Measurements from ENCODE around the gene ERP44.
"Not testable (repeated sequence)": the region's sequence is repeated elsewhere in the genome, so short reads cannot be mapped to it uniquely, and the experiment has no call there.

Gene ERP44

DNA sequence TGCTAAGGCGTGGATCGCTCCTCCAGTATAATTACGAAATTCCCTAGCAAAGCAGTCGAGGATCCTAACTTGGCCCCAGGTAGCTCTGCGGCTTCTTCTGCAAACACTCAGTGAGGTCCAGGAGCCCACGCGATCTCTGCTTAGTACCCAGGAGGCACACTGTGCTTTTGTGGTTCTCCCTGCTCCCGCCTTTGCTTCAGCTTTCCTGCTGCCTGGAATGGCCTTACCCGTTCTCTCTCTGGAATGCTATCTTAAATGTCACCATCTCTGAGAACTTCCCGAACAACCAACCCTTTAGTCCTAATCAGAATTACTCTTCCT, 882 bp upstream of the ERP44 start:
- no peak for DNase-seq

DNA sequence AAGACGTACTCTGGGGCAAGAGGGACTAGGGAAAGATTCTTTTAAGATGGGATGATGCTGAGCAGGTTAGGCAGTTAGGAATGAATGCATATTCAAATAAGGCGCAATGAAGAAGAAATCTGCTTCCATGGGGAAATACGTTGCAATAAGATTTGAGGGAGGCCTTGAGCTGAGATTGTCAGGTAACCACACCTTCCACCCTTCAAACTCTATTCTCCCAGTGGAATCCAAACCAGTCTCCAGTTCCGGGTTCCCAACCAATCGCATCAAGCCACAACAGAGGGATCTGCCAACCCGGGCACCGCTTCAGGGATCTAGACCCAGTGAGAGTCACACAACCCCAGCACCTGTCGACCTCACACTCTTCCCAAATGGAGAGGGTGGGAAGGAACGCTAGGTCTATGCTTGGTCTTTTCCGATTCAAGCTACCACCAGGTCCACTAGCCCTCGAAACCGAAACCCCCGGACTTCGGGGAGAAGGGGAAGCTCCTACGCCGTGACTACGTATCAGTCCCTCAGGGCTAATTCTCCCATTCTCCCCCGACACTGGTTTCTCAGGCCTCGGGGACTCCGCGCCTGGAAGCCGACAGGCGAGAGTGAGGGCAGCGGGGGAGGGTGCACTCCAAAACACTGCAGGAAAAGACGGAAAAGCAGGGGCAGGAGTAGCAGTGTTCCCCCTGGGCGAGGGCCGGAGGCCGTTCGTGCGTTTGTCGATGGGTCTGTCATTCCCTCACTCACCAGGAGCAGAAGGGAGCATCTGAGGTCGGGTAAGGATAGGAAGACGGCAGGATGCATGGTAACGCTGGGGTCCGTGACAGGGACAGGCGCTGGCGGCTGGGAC, 534 bp downstream of the ERP44 start:
- no peak for DNase-seq

DNA sequence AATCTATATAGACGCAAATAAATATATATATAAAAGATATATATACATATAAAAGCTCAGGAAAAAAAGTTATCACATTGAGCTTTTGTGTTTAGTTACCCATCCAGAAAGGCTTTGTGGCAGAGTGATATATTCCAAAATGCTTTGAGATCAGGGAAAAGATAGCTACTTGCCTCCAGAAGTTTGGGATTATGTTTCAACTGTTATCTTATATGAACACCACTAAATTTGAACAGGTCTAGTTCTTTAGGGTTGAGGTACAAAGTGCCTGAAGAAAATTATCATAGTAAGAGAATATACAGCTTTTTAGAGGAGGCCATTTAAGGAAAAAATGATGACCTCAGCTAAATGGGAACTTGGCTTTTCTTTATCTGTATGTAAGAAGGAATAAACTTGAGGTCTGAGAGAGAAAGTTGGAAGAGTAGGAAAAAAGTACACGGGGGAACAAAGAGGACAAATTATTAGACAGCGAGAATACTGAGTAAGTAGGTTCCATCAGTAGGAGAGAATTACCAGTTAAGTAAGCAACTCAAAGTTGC, 2.4 kb downstream of the ERP44 start:
- DNase-seq, result no peak

DNA sequence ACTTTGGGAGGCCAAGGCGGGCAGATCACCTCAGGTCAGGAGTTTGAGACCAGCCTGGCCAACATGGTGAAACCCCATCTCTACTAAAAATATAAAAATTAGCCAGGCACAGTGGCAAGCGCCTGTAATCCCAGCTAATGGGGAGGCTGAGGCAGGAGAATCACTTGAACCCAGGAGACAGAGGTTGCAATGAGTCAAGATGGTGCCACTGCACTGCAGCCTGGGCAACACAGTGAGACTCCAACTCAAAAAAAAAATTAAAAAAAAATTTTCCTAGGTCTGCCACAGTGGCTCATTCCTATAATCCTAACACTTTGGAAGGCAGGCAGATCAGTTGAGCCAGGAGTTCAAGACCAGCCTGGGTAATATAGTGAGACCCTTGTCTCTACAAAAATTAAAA, 4.4 kb downstream of the ERP44 start:
- not testable (repeated sequence) for DNase-seq

DNA sequence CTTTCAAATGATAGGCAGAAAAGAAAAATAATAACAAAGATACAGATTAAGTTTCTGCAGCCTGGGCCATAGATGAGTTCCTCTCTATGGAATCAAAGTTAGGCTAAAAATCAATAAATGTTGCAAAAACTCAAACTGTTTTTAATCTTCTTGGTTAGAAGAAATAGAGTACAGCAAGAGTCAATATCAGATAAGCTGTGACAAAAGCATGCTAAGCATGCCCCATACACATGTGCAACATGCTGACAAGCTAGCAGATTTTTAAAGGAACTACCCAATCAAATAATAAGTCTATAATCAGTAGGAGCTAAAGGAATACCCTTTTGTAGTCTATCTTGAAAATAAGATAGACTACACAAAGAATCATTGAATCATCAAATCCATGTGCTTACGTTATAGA, 6.7 kb downstream of the ERP44 start:
- DNase-seq, result no peak

DNA sequence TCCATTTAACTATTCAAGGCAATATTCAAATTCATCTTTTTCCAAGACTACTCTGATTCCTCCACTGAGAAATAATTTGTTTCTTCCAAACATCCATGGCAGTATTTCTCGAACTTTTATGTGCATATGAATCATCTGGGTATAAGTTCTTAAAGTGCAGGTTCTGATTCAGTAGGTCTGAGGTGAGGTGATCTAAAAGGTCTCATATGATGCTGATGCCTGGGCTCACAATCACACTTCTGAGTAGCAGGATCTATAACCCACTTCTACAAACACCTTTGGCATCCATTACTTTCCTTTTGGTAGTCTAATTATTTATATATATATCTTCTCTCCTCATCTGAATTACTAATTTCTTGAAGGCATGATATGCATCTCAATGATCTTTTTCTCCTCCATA, 7.2 kb downstream of the ERP44 start:
- no peak for DNase-seq

DNA sequence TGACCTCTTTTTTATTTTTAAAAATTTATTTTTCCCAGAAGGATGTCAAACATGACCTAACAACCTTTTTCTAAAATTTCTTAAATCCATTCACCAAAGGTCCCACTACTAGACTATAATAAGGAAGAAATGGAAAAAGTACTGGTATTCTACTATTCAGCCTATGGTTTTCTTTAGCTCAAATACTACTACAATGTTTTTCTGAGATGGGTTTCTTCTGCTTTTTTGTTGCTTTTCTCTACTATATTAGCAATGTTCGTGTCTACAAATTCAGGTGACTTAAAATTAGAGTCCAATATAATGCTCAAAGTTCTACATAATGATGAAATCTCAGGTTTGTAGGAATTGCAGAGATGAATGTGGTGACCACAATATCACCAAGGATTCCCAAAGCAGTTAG, 7.9 kb downstream of the ERP44 start:
- no peak for DNase-seq

DNA sequence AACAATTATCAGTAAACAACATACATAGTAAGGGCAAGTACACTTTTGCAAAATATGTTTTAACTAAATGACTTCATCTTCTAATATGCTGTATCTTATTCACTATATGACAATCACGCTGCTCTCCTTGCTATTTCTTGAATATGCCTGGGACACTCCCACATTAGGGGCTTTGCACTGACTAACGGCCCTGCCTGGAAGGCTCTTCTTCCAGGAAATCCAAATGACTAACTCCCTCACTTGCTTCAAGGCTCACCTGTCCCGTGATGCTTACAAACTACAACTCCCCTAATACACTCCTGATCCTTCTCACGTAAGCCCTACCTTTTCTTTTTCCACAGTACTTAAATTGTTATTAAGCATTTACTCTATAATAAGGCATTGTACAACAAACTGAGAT, 10.6 kb downstream of the ERP44 start:
- no peak for DNase-seq

DNA sequence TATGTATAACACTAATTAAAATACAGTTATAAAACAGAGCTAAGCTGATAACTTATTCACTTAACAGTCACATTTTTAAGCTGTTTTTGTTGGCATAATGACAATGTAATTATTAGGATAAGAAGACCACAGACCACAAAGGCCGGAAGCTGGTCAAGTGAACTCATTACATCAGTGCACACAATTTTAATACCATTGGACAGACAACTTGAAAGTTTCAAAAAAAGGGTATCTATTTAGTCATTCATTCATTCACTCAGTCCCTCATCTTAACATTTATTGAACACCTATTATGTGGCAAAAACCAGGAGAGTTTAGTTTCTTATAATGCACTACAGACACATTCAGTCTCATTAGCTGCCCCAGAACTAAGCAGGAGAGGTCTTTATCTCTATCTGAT, 11.6 kb downstream of the ERP44 start:
- DNase-seq, result no peak

DNA sequence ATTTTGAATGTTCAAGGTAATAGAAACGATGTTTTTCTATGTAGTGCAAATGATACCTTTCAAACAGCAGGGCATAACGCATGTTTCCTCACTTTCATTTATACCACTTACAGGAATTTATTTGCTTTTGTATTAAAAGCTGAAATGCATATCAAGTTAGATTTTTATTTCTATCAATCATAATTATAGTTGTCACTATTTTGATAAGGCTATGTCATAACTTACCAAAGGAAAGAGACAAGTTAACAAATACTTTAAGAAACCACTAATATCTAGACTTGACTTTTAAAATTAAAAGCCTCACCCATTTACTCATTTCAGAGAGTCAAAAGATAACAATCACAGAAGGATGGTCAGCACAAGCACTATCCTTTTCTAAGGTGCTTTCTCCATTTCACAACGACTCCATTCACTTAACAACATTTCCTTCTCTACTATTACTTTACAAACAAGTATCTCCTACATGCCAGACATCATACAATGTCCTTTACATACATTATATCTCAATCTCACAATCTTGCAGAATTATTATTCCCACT, 12.6 kb downstream of the ERP44 start:
- DNase-seq, result no peak

DNA sequence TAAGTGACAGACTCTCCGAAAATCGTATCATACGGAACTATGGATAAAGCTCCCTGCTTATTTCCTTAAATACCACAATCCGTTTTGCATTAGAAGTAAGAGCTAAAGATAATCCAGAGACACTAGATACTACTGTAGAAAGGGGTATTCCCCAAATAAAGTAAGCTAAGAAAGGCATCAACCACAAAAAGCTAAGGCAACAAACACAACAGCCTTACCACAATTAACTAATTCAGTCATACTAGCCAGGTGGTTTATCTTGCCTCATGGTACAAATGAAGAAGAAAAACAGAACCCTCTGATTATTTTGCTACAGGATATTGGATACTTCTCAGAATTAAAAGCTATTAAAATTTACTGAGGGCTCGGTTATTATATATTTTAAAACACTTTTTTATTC, 14.1 kb downstream of the ERP44 start:
- no peak for DNase-seq

DNA sequence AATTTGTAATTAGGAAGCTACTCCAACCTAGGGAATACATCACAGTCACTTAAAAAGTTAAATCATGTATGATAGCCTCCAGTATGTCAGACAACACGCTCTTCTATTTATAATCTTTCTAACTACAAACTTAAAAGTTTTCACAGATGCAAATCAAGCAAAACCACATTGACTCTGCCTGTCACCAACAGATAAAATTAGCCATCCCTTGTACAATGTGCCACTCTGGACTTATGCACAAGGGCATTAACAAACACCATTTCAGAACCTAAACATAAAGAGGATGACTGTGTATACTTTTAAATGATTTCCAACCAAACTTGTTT, 14.7 kb downstream of the ERP44 start:
- no peak for DNase-seq

DNA sequence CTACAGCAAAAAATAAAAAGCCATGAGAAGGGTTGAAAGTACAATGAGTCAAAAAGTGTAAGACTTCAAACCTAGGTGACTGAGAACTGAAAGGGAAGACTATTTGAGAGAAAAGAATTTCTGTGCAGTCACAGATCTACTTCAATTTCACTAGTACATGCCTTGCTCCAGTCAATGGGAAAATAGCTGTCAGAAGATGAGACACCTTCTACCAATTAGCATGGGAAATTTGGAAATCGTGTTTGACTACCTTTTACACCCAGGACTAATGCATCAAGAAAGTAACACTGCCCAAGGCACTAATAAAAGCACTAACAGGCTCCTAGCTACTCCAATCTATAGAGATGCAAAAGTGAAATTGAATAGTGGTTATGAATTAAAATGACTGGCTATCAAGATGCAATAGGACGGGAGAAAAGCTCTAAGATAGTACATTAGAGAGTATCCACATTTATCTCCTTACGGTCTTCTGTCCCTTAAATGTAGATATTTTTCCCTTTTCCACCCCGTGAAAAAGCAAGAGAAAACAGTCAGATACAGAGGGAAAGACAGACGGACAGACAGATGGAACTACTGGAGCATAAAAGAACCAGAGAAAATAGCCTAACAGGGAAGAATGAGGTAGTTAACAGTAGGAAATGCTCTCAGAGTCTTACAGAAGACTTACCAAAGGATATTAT, 15.2 kb downstream of the ERP44 start:
- DNase-seq, result no peak

DNA sequence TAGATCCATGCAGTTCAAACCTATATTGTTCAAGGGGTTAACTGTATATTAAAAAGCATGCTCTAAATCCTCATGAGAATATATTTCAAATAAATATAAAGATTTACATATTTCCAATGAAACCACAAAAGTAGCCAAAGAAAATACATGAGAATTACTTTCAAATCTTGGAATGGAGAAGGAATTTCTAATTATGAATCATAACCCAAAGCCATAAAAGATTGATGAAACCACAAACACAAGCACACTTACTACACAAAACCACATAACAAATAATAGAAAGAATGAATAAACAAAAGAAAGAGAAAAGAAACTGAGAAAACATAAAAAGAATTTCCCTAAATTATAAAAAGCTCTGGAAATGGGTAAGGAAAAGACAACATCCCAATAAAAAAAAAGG, 16.0 kb downstream of the ERP44 start:
- DNase-seq, result no peak

DNA sequence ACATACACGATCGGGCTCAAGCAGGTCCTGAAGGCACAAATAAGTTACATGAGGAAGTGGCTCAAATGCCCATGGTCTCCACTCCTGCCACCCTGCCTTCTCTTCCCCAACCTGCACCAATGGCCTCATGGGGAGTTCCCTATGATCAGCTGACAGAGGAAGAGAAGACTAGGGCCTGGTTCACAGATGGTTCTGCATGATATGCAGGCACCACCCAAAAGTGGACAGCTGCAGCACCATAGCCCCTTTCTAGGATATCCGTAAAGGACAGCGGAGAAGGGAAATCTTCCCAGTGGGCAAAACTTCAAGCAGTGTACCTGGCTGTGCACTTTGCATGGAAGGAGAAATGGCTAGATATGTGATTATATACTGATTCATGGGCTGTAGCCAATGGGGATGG, 22.5 kb downstream of the ERP44 start:
- not testable (repeated sequence) for DNase-seq

DNA sequence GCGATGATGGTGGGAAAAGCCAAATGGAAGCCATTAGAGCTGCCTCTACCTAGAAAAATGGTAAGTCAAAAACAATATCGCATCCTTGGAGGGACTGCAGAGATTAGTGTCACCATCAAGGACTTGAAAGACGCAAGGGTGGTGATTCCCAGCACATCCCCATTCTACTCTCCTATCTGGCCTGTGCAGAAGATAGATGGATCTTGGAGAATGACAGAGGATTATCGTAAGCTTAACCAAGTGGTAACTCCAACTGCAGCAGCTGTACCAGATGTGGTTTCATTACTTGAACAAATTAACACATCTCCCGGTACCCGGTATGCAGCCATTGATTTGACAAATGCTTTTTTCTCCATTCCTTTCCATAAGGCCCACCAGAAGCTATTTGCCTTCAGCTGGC, 23.8 kb downstream of the ERP44 start:
- no peak for DNase-seq

DNA sequence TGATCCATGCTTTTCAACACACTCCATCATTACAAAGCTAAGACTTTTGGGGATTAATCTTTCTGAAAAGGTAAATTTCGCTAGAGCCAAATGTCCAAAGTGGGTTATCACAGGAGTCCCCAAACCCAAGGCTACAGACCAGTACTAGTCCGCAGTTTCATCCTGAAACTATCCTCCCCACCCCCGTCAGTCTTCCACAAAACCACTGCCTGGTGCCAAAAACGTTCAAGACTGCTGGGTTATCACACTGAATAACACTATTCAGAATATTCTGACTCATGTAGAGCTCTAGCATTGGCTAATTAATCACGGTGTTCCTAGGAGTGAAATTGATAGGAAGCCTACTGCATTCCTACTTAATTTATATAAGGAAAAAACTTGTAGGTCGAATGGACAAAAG, 24.7 kb downstream of the ERP44 start:
- no peak for DNase-seq

DNA sequence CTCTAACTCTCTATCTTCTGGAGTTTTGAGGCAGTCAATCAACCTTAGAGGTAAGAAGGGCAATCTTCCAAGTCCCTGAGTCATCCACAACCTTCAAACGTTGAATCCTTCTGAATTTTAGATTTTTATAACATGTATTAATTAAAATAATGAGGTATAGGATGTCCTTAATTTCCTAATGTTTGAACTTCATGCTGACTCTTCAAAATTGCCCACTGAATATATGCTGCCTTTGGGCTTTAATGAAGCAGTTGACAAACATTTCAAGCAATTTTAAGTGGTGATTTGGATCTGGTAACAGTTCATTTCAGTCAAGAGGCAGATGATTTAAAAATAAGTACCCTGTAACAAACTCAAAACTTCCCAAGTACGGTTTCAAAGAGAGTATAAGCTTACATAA, 26.0 kb downstream of the ERP44 start:
- DNase-seq, result no peak

DNA sequence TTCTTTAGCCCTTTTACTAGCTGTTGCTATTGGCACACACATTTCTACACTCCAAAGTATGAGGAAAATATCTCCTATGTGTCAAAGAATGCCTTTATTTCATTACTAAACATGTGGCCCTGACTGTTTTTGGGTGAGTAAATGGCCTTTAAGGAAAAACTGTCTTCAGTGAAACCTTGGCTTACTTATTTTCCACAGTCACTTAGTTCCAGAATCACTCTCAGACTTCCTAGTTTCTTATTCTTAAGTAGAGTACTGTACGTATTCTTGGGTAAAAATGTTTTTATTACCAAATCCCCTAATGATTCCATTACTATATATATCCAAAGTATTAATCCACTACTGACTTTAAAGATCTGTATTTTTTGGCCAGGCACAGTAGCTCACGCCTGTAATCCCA, 27.5 kb downstream of the ERP44 start:
- no peak for DNase-seq

DNA sequence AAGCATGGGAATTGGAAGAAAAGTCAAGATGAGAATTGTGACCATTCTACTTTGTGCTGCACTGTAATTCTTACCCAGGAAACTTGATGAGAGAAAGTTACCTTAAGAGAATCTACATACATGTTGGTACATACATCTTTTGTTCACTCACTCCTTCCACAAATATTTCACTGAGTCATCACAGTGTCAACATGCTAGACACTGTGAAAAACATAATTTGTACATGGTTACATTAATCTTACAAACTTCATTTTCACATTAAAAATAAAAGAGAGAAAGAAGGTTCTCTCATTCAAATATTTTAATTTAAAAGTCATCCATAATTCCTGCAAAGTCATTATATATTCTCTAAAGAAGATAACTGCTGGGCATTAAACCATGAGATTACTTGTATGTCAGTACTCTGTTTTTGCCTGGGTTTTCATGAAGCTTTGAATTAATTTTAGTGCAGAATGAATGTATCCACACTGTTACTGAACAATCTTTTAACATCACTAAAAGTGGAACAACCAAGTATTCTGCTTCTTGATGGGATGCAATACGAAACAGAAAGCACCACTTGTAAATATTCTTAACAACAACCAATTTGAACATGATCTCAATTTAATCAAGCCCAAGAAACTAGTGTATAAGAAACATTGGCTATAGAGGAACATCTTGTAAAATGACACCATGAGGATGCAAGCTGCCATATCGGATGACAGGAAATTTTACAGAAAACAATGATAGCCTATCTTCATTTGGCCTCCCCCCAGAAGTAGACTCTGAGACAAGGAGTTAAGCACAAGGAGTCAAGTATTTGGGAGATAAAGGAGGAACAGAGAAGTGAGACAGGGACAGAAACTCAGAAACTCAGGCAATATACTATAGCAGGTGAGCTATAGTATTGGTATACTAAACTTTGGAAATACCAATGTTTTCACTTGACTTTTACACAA, 28.4 kb downstream of the ERP44 start:
- no peak for DNase-seq

DNA sequence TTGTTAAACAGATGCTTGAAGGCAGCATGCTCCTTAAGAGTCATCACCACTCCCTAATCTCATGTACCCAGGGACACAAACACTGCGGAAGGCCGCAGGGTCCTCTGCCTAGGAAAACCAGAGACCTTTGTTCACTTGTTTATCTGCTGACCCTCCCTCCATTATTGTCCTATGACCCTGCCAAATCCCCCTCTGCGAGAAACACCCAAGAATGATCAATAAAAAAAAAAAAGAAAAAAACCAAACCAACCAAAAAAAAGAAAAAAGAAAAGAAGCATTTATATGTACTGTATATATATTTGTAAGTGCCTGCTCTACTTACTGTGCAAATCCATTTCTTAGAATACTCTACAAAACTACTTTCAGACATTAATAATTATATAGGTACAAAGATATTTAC, 29.7 kb downstream of the ERP44 start:
- DNase-seq, result not testable (repeated sequence)

DNA sequence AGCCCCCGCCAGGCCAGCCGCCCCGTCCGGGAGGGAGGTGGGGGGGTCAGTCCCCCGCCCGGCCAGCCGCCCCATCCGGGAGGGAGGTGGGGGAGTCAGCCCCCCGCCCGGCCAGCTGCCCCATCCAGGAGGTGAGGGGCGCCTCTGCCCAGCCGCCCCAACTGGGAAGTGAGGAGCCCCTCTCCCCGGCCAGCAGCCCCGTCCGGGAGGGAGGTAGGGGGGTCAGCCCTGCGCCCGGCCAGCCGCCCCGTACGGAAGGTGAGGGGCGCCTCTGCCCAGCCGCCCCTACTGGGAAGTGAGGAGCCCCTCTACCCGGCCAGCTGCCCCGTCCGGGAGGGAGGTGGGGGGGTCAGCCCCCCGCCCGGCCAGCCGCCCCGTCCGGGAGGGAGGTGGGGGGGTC, 30.8 kb downstream of the ERP44 start:
- DNase-seq, result not testable (repeated sequence)

DNA sequence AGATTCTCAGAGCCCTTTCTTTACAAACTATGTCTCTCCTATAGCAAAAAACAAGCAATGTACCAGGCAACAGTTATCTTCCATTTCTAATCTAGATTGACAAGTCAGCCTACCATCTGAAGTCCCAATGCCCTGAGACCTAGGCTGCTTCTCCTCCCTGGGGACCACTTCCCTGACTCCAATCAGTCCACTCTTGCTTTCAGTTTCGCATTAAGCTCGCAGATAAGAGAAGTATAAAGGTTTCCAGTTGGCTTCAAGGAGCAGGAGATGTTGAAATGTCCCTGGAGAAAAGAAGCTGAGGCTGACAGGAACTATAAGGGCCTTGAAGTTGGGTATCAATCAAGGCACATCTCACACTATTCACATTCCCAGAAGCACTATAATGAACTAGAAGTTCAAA, 32.3 kb downstream of the ERP44 start:
- no peak for DNase-seq

All from activated CD4-positive, alpha-beta T cell treated with anti-CD3 and anti-CD28 coated beads for 1 hour (primary cell).